Stomach (tissue), 9 donors: ENCODE results near the gene RABL2B. TPM values are rescaled to one million over a fixed set of nuclear protein-coding genes. Genes with fewer than 3 reads are reported as not detected.
A peak's percentile ranks its signal among the peaks of the same experiment; 100 is the strongest.

Experiments
- DNase-seq, 2 donors: peaks; one replicate each; pipeline versions ENCODE4 v3.0.0 to v3.0.0-alpha.2; 2013 to 2019
- H3K27ac ChIP-seq, 5 donors: fragments of 200-600 bp in 4 of 5; sonication (generic) in 4 of 5; one replicate each; pipeline ENCODE4 v1.5.1; 2013 to 2019; ENCODE audit warnings: mild to moderate bottlenecking in 1 of 5, moderate library complexity in 1 of 5
- H3K27me3 ChIP-seq, 3 donors: fragments of 200-600 bp; sonication (generic); one replicate each; pipeline ENCODE4 v1.5.1; 2017 to 2019; ENCODE audit warnings: mixed run types in 1 of 3
- H3K36me3 ChIP-seq, 4 donors: fragments of 200-600 bp; sonication (generic); 1 replicate in 3 of 4; 2 replicates in 1 of 4; pipeline ENCODE4 v1.5.1; 2016 to 2019
- H3K4me1 ChIP-seq, 4 donors: fragments of 200-600 bp; sonication (generic); one replicate each; pipeline ENCODE4 v1.5.1; 2016 to 2019
- H3K4me3 ChIP-seq, 4 donors: fragments of 200-600 bp; sonication (generic) in 3 of 4; one replicate each; pipeline ENCODE4 v1.5.1; 2016 to 2019; ENCODE audit warnings: mild to moderate bottlenecking in 1 of 4
- H3K9me3 ChIP-seq, 4 donors: fragments of 200-600 bp; sonication (generic); one replicate each; pipeline ENCODE4 v1.5.1; 2016 to 2019
- CTCF ChIP-seq, 7 experiments: fragments of 450-650 bp in 4 of 7; fragments of 200-600 bp in 3 of 7; sonication (generic) in 3 of 7; IDR thresholded peaks; one replicate each; pipeline ENCODE4 v1.5.1; 2016 to 2019; ENCODE audit warnings: antibody characterized with exemption in 7 of 7, control low read depth in 2 of 7, mild to moderate bottlenecking in 1 of 7
- EP300 ChIP-seq: sonication (generic); formaldehyde crosslinking; IDR thresholded peaks from one replicate; pipeline ENCODE4 v1.6.1; 2017; ENCODE audit warnings: antibody characterized with exemption
- POLR2A ChIP-seq, 4 donors: fragments of 450-650 bp; IDR thresholded peaks; one replicate each; pipeline ENCODE4 v1.6.1; 2016; ENCODE audit warnings: antibody characterized with exemption in 4 of 4, control low read depth in 2 of 4, mild to moderate bottlenecking in 1 of 4, moderate library complexity in 1 of 4
- POLR2AphosphoS5 ChIP-seq, 3 donors: sonication (generic); formaldehyde crosslinking; IDR thresholded peaks; one replicate each; pipeline ENCODE4 v1.6.1; 2016; ENCODE audit warnings: antibody characterized with exemption in 3 of 3
- WGBS, 5 donors: extraction: QIAGEN DNeasy Blood & Tissue Kit in 3 of 5; methylation state at CpG; one replicate each; pipeline versions ENCODE4 v1.1.5 to v1.1.7; 2013 to 2018; 5-methylcytosine and 5-hydroxymethylcytosine counted together
- intact Hi-C: fragments of 100-400 bp; cut with DNase I; formaldehyde crosslinking; loops from one replicate; pipeline ENCODE4 v1.15.1; 2023; ENCODE audit warnings: low total_unique reads
- polyA plus RNA-seq, 3 donors: library from polyadenylated mRNA; stranded (reverse); fragments of 200-250 nt; gene quantifications; one replicate each; pipeline ENCODE4 v1.2.3, GENCODE V29; 2013
- total RNA-seq, 5 donors: library from RNA; depleted of rRNA; stranded (reverse); fragments of >200 nt; gene quantifications; one replicate each; pipeline versions ENCODE4 v1.1.0 to v1.2.3, GENCODE V29; 2014 to 2016
- donor health status: healthy with polysubstance abuse.
- donor health status: Bipolar disorder and iron deficiency.
- donor health status: healthy.

RABL2B gene
- total and polyA plus RNA-seq, 8 donors, result 6.6 to 18.1 (median 13.3) TPM

GRCh38 chr22:50732681-50733080 lies 50.8 kb downstream of the RABL2B start:
- Histone ChIP-seq H3K4me3 (no peak overlapping the region), H3K27ac (no peak overlapping the region), H3K4me1 (peaks cover 0 to 28% (median 16%) of the 10 kb centered on the region in 4 donors), H3K9me3 (no peaks in the 10 kb centered on the region), H3K27me3 (peaks cover 3 to 62% (median 30%) of the 10 kb centered on the region in 3 donors), H3K36me3 (peaks cover 0 to 15% (median 0%) of the 10 kb centered on the region in 4 donors)
- DNase-seq, result no peak
- 67 to 77% (median 70%) methylated on average over 12 of the region's 12 CpGs for WGBS, 5 donors
- intact Hi-C loops, result no loop called here
- TF ChIP-seq CTCF (IDR thresholded peaks at IDR 0.05), result no peak
- no peak for TF ChIP-seq POLR2AphosphoS5 (IDR thresholded peaks at IDR 0.05)
- TF ChIP-seq EP300, result no peak
- no peak for TF ChIP-seq POLR2A (IDR thresholded peaks at IDR 0.05)

GRCh38 chr22:50731811-50732624 lies 51.4 kb downstream of the RABL2B start:
- Histone ChIP-seq H3K4me1 (peaks cover 0 to 28% (median 16%) of the 10 kb centered on the region in 4 donors), H3K36me3 (peaks cover 0 to 15% (median 0%) of the 10 kb centered on the region in 4 donors), H3K4me3 (peak overlapping the region in 1 of 4 donors; percentile 28), H3K9me3 (no peaks in the 10 kb centered on the region), H3K27ac (no peak overlapping the region), H3K27me3 (peaks cover 3 to 62% (median 30%) of the 10 kb centered on the region in 3 donors)
- DNase-seq, result peak; percentile 60 to 71
- 26 to 65% (median 31%) methylated on average over 7 to 32 of the region's 32 CpGs for WGBS, 5 donors
- TF ChIP-seq EP300 (no peak), POLR2AphosphoS5 (IDR thresholded peaks at IDR 0.05) (no peak), POLR2A (IDR thresholded peaks at IDR 0.05) (no peak), CTCF (IDR thresholded peaks at IDR 0.05) (peak in 5 of 7 experiments; percentile 47 to 72 (median 59))
- intact Hi-C loops, result no loop called here

- peaks cover 0 to 17% (median 2%) of the 10 kb centered on the region in 4 donors for H3K36me3 ChIP-seq
- H3K9me3 ChIP-seq, result no peaks in the 10 kb centered on the region
- WGBS, 5 donors, result 22 to 71% (median 36%) methylated on average over 4 to 76 of the region's 76 CpGs
- peaks cover 0 to 28% (median 16%) of the 10 kb centered on the region in 4 donors for H3K4me1 ChIP-seq
- intact Hi-C loops, result no loop called here
- peak in 1 of 2 donors; percentile 81 for DNase-seq
- peaks cover 3 to 62% (median 30%) of the 10 kb centered on the region in 3 donors for H3K27me3 ChIP-seq
- H3K4me3 ChIP-seq, result peak overlapping the region in 1 of 4 donors; percentile 28
- no peak overlapping the region for H3K27ac ChIP-seq
- no peak for TF ChIP-seq EP300
- no peak for TF ChIP-seq POLR2A (IDR thresholded peaks at IDR 0.05)
- no peak for TF ChIP-seq POLR2AphosphoS5 (IDR thresholded peaks at IDR 0.05)
- no peak for TF ChIP-seq CTCF (IDR thresholded peaks at IDR 0.05)
These were observed 52.3 kb downstream of the RABL2B start for GRCh38 chr22:50730941-50731661.
